22Rv1 (cell line): ENCODE results near the gene EGFR.

Source experiments
- H3K27ac ChIP-seq: fragments of 450-650 bp; 2 replicates; pipeline ENCODE4 v1.5.1; 2017
- CTCF ChIP-seq: fragments of 450-650 bp; IDR thresholded peaks from 2 replicates; pipeline ENCODE4 v1.5.1; 2017; ENCODE audit warnings: mild to moderate bottlenecking
- ZFX ChIP-seq: fragments of 450-650 bp; IDR thresholded peaks from 2 replicates; pipeline ENCODE4 v1.6.1; 2017; ENCODE audit warnings: antibody characterized with exemption, borderline replicate concordance

The EGFR gene

GRCh38 chr7:55128693-55129394, 110.0 kb downstream of the EGFR start:
- TF ChIP-seq CTCF = no peak
- TF ChIP-seq ZFX = no peak
- no peak overlapping the region for H3K27ac ChIP-seq

- H3K27ac ChIP-seq = no peak overlapping the region
- TF ChIP-seq ZFX (no peak), CTCF (no peak)
These were observed 111.0 kb downstream of the EGFR start for GRCh38 chr7:55129541-55130394.

GRCh38 chr7:55130395-55131141, 111.8 kb downstream of the EGFR start:
- no peak for TF ChIP-seq ZFX
- TF ChIP-seq CTCF = no peak
- H3K27ac ChIP-seq = no peak overlapping the region

- no peak overlapping the region for H3K27ac ChIP-seq
These were observed 112.5 kb downstream of the EGFR start for GRCh38 chr7:55131142-55131929.

GRCh38 chr7:55132550-55132889, 113.7 kb downstream of the EGFR start:
- no peak overlapping the region for H3K27ac ChIP-seq
- no peak for TF ChIP-seq CTCF
- no peak for TF ChIP-seq ZFX

More at GRCh38 chr7:55131142-55131929, 112.5 kb downstream of the EGFR start:
- TF ChIP-seq CTCF (no peak), ZFX (no peak)

- no peak overlapping the region for H3K27ac ChIP-seq
- TF ChIP-seq ZFX (no peak), CTCF (no peak)
These were observed 114.2 kb downstream of the EGFR start for GRCh38 chr7:55132890-55133551.
